HCT116 (cell line): ENCODE results near the gene SEZ6L2. TPM values are rescaled to one million over a fixed set of nuclear protein-coding genes. Genes with fewer than 3 reads are reported as not detected.

Experiments
- ATAC-seq: fragments of 200-7000 bp; cut with Tn5 transposase; 2 replicates; pipeline ENCODE4 v1.9.1; 2020; ENCODE audit warnings: mild to moderate bottlenecking, moderate library complexity
- BruUV-seq: library from RNA; stranded (reverse); fragments of 400-500 nt; replicated peaks from 2 replicates; lab custom pipeline; 2021; lab: Mats Ljungman, UMichigan
- CTCF ChIA-PET: fragments of 300-600 bp; sonication (Branson Sonifier 250); formaldehyde crosslinking; loops from one replicate; lab custom pipeline; 2021; ENCODE audit warnings: antibody characterized with exemption; lab: Charles Lee
- POLR2A ChIA-PET: fragments of 300-600, 350-600 bp; sonication (Branson Sonifier 250); formaldehyde crosslinking; loops from one replicate; lab custom pipeline; 2021; ENCODE audit warnings: antibody characterized with exemption; lab: Charles Lee
- RAD21 ChIA-PET, 2 experiments: fragments of 300-600 bp; sonication (Branson Sonifier 250); formaldehyde crosslinking; loops; one replicate each; lab custom pipeline; 2023; ENCODE audit warnings: low total read pairs in 2 of 2; ENCODE audit not compliant: uncharacterized antibody in 2 of 2, unreplicated experiment in 2 of 2, low non-redundant PET in 1 of 2; lab: Charles Lee
- DNase-seq: peaks from one replicate; pipeline ENCODE4 v3.0.0-alpha.2; 2010; ENCODE audit warnings: low read depth, low spot score
- H2AFZ ChIP-seq: fragments of 200-600 bp; shearing (Covaris generic), sonication (generic); 2 replicates; pipeline ENCODE4 v1.6.1; 2017; ENCODE audit warnings: low read depth, mixed run types, mixed read lengths, antibody characterized with exemption, low read length; ENCODE audit not compliant: poor library complexity, severe bottlenecking
- H3K27ac ChIP-seq: 2 replicates; pipeline ENCODE4 v1.5.1; 2012; ENCODE audit warnings: low read depth, low read length
- H3K27me3 ChIP-seq: fragments of 200-600 bp; sonication (generic); 2 replicates; pipeline ENCODE4 v1.6.1; 2016; ENCODE audit warnings: mixed run types, low read length, mixed read lengths; ENCODE audit not compliant: insufficient read depth
- H3K36me3 ChIP-seq, 2 experiments: fragments of 200-500 bp in 1 of 2; fragments of 200-600 bp in 1 of 2; sonication (Bioruptor generic) in 1 of 2; sonication (generic) in 1 of 2; 2 replicates each; pipeline versions ENCODE4 v1.5.1 to v1.6.1; 2014 to 2016; ENCODE audit warnings: low read length in 2 of 2, inconsistent platforms in 1 of 2, mixed read lengths in 1 of 2, mixed run types in 1 of 2; ENCODE audit not compliant: insufficient read depth in 2 of 2, control insufficient read depth in 1 of 2
- H3K4me1 ChIP-seq, 2 experiments: fragments of 200-600 bp in 1 of 2; sonication (generic) in 1 of 2; 2 replicates each; pipeline versions ENCODE4 v1.5.1 to v1.6.1; 2012 to 2017; ENCODE audit warnings: low read length in 2 of 2, inconsistent platforms in 1 of 2, mild to moderate bottlenecking in 1 of 2, mixed read lengths in 1 of 2, mixed run types in 1 of 2, moderate library complexity in 1 of 2; ENCODE audit not compliant: insufficient read depth in 2 of 2, control insufficient read depth in 1 of 2
- H3K4me2 ChIP-seq: fragments of 200-600 bp; sonication (generic); 2 replicates; pipeline ENCODE4 v1.6.1; 2017; ENCODE audit warnings: mixed run types, low read length, mixed read lengths
- H3K4me3 ChIP-seq, 2 experiments: fragments of 200-600 bp in 1 of 2; sonication (generic) in 1 of 2; replicated peaks in 1 of 2; 2 replicates each; pipeline ENCODE4 v1.5.1; 2011 to 2016; ENCODE audit warnings: low read length in 2 of 2, control low read depth in 1 of 2, low read depth in 1 of 2, mild to moderate bottlenecking in 1 of 2, mixed read lengths in 1 of 2, mixed run types in 1 of 2
- H3K79me2 ChIP-seq: fragments of 200-600 bp; sonication (generic); 2 replicates; pipeline ENCODE4 v1.6.1; 2017; ENCODE audit warnings: mild to moderate bottlenecking, mixed run types, low read length, moderate library complexity, mixed read lengths; ENCODE audit not compliant: insufficient read depth
- H3K9ac ChIP-seq: fragments of 200-600 bp; sonication (generic); 2 replicates; pipeline ENCODE4 v1.6.1; 2016; ENCODE audit warnings: low read length, mixed read lengths
- H3K9me2 ChIP-seq: fragments of 200-600 bp; sonication (generic), shearing (Covaris generic); 2 replicates; pipeline ENCODE4 v1.6.1; 2017; ENCODE audit warnings: mixed run types, mild to moderate bottlenecking, moderate library complexity; ENCODE audit not compliant: insufficient read depth
- H3K9me3 ChIP-seq, 2 experiments: fragments of 200-500 bp in 1 of 2; fragments of 200-600 bp in 1 of 2; sonication (Bioruptor generic) in 1 of 2; sonication (generic) in 1 of 2; 2 replicates each; pipeline ENCODE4 v1.6.1; 2014 to 2017; ENCODE audit warnings: low read length in 2 of 2, mixed read lengths in 2 of 2, inconsistent platforms in 1 of 2, low read depth in 1 of 2, mild to moderate bottlenecking in 1 of 2, mixed run types in 1 of 2, moderate library complexity in 1 of 2; ENCODE audit not compliant: control insufficient read depth in 1 of 2, insufficient read depth in 1 of 2
- H4K20me1 ChIP-seq: fragments of 200-600 bp; sonication (generic), shearing (Covaris generic); 2 replicates; pipeline ENCODE4 v1.6.1; 2017; ENCODE audit warnings: mixed run types, mild to moderate bottlenecking, moderate library complexity; ENCODE audit not compliant: insufficient read depth
- JUND ChIP-seq: IDR thresholded peaks from 2 replicates; pipeline ENCODE4 v1.6.1; 2012
- REST ChIP-seq: IDR thresholded peaks from 2 replicates; pipeline ENCODE4 v1.6.1; 2012; ENCODE audit warnings: low read depth
- YY1 ChIP-seq: IDR thresholded peaks from 2 replicates; pipeline ENCODE4 v1.6.1; 2011; ENCODE audit warnings: low read length, low read depth, moderate library complexity, mild to moderate bottlenecking; ENCODE audit not compliant: insufficient replicate concordance; ENCODE audit errors: extremely low read depth
- ZNF274 ChIP-seq: fragments of 200-500 bp; sonication (Bioruptor generic); IDR thresholded peaks from 2 replicates; pipeline ENCODE4 v1.6.1; 2014; ENCODE audit warnings: mild to moderate bottlenecking, low read depth, low read length, inconsistent platforms
- intact Hi-C: fragments of 100-400 bp; cut with micrococcal nuclease; formaldehyde crosslinking; loops from 2 replicates; pipeline ENCODE4 v1.10.0; 2022
- total RNA-seq: library from RNA; stranded (reverse); gene quantifications from one replicate; pipeline ENCODE4 v1.2.1, GENCODE V29; 2021; ENCODE audit not compliant: unreplicated experiment

Gene SEZ6L2
- total RNA-seq, 1 experiment from 2014 or later, result 49.3 TPM

DNA sequence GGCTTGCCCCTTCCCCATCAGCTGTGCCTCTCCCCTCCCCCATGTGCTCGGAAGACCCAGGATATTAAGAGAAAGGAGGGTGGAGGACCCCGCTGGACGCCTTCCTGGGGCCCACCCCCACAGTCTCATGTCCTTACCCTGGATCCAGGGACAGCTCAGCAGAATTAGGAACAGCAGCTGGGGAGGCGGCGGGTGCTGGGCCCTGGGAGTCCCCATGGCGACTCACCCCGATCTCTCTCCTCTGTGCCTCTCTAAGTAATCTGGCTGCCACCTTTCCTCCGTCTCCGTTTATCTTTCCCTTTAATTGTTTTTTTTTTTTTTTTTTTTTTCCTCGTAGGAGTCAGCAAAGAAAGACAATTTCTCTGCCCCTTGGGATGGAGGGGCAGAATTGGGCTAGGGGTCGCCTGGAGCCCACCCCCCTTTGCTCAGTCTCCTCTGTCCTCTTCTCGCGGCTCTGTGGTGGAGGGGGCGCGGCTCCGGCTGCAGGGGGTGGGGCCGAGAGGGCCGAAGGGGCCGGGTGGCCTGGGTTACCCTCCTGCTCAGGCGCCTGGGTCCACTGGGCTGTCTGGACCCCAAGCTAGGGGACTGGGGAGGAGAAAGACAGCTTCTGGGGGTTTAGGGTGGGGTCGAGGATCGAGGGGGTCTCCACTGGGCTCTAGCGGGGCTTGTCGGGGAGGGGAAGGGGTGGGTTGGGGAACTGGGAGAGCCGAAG is 390 bp downstream of the SEZ6L2 start:
- Histone ChIP-seq H3K36me3 (no peaks in the 10 kb centered on the region), H3K27ac (peak overlapping the region; percentile 78; the same call in 1 of the 2 replicates), H3K9me2 (no peaks in the 10 kb centered on the region), H3K27me3 (no peaks in the 10 kb centered on the region), H3K4me2 (peak overlapping the region; percentile 93), H3K9me3 (no peaks in the 10 kb centered on the region), H4K20me1 (no peaks in the 10 kb centered on the region), H3K4me3 (peak overlapping the region; percentile 71 to 75), H3K79me2 (no peaks in the 10 kb centered on the region), H3K9ac (peak overlapping the region; percentile 67), H3K4me1 (peaks cover 9 to 31% of the 10 kb centered on the region in 2 experiments), H2AFZ (no peak overlapping the region)
- ChIA-PET CTCF (interaction anchor here (1.0 to 1.6 kb wide), 6 partner anchors 51 to 198 kb away, joined by 4 to 10 read pairs (median 6); partner anchors contain the start of genes MVP and PAGR1), RAD21 (interaction anchor here (0.8 to 1.1 kb wide), 5 partner anchors 7 to 92 kb away, joined by 3 to 5 read pairs (median 3); partner anchors contain the start of gene TMEM219 (in 1 of the 2)), POLR2A (interaction anchor here (0.5 to 2.0 kb wide), 10 partner anchors 9 to 253 kb away, joined by 3 to 9 read pairs (median 5); partner anchors contain the start of genes HIRIP3, KCTD13, PAGR1 and TAOK2)
- TF ChIP-seq YY1, result peak; percentile 11
- TF ChIP-seq ZNF274, result no peak
- intact Hi-C loops, result loop anchor here (1.0 kb wide), 2 partner anchors 74 to 97 kb away; partner anchors contain the start of genes INO80E and TAOK2
- ATAC-seq (peak; percentile 68), DNase-seq (no peak)
- BruUV-seq, result TSS peak; percentile 82

DNA sequence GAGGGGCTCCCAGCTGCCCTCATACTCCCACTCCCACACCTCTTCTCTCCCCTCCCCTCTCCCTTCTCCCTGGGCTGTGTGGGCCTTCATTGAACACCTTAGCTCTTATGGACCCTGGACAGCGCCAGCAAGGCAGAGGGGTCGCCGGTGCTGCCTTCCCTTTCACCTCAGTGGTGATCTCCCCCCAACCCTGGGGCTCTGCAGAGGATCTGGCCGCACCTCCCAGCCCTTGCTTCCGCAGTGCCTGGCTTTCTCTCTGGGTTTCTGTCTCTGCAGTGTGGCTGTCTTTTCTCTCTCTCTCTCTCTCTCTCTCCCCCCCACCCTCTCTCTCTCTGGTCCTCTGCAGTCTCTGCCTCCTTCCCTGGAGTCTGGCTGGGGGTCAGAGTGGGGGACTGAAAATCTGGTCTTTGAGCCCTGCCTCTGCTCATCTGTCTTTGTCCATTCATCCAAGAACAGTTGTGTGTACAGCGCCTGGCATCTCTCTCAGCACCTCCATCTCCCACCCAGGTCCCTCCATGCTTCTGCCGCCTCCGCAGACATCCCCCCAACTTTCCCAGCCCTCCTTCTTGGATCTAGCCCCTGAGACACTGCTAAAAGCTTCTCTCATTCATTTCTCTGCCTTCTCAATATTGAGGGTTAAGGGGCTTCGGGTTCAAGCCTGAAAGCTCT is 1.1 kb downstream of the SEZ6L2 start:
- Histone ChIP-seq H3K4me3 (peak overlapping the region; percentile 71 to 75), H4K20me1 (no peaks in the 10 kb centered on the region), H3K9me3 (no peaks in the 10 kb centered on the region), H3K9me2 (no peaks in the 10 kb centered on the region), H3K9ac (peak overlapping the region; percentile 67), H3K79me2 (no peaks in the 10 kb centered on the region), H3K36me3 (no peaks in the 10 kb centered on the region), H3K4me2 (peak overlapping the region; percentile 93), H3K27me3 (no peaks in the 10 kb centered on the region), H3K4me1 (peaks cover 9 to 31% of the 10 kb centered on the region in 2 experiments), H3K27ac (0 out of 2 replicates have a peak overlapping the region, but pooled peaks have one; percentile 78), H2AFZ (no peak overlapping the region)
- DNase-seq, result no peak
- TF ChIP-seq JUND, result no peak
- TF ChIP-seq REST, result peak; percentile 52
- ATAC-seq, result no peak
- intact Hi-C loops, result no loop called here
- ChIA-PET POLR2A (no interaction called here), RAD21 (interaction anchor here in 1 of 2 experiments (1.1 kb wide), 1 partner anchor 91 kb away, joined by 5 read pairs; no protein-coding TSS in a partner anchor), CTCF (no interaction called here)
- no TSS peak for BruUV-seq
